H1 (cell line): ENCODE results near the gene VEPH1. TPM values are rescaled to one million over a fixed set of nuclear protein-coding genes. Genes with fewer than 3 reads are reported as not detected.

Experiments
- CHD1 ChIP-seq: IDR thresholded peaks from 2 replicates; pipeline ENCODE4 v1.6.1; 2012; ENCODE audit warnings: low read depth, low read length, improper control_type of control experiment
- HDAC2 ChIP-seq, 2 experiments: fragments of 300-600 bp in 1 of 2; sonication (generic) in 1 of 2; IDR thresholded peaks; 2 replicates each; pipeline ENCODE4 v1.6.1; 2011 to 2012; ENCODE audit warnings: low read depth in 2 of 2, low read length in 2 of 2, mild to moderate bottlenecking in 2 of 2, moderate library complexity in 2 of 2, borderline replicate concordance in 1 of 2, inconsistent platforms in 1 of 2
- SIX5 ChIP-seq: IDR thresholded peaks from 2 replicates; pipeline ENCODE4 v1.6.1; 2011; ENCODE audit warnings: mild to moderate bottlenecking, low read depth, low read length
- polyA plus RNA-seq, 7 experiments: library from polyadenylated mRNA; depleted of rRNA in 3 of 7; stranded (reverse) in 5 of 7; unstranded in 2 of 7; fragments of >200 nt in 5 of 7; fragments of 200-250 nt in 2 of 7; gene quantifications; 1 replicate in 5 of 7; 2 replicates in 1 of 7; 4 replicates in 1 of 7; pipeline versions ENCODE4 v1.2.1 to v1.2.3, GENCODE V29; 2011 to 2013; ENCODE audit warnings: missing spikeins in 2 of 7, mixed read lengths in 2 of 7
- total RNA-seq: library from RNA; stranded (reverse); fragmentation: NEBNext Ultra II Directional; extraction: Animal tissue kit (Norgen Biotek cat#: 25700); gene quantifications from 2 replicates; pipeline ENCODE4 v1.2.1, GENCODE V29; 2021
- TF ChIP-seq, protein P1 (sequence below): IDR thresholded peaks from 2 replicates; pipeline ENCODE4 v1.6.1; 2012; ENCODE audit warnings: inconsistent platforms

Gene VEPH1
- total and polyA plus RNA-seq, 2 of the 8 experiments (the other 6 are each of a cell fraction or from before 2014, with no cell fraction given): 12.0 to 18.3 TPM

DNA sequence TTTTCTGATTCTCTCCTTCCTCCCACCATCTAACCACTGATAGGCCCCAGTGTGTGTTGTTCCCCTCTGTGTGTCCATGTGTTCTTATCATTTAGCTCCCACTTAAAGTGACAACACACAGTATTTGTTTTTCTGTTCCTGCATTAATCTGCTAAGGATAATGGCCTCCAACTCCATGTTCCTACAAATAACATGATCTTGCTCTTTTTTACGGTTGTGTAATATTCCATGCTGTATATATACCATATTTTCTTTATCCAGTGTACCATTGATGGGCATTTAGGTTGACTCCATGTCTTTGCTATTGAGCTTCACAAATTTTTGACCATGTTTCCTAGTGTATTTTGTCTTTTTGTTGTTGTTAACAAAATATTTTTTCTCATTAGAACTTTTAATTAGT lies 30.6 kb downstream of the VEPH1 start (continued):
- no peak for TF ChIP-seq CHD1
- TF ChIP-seq, protein P1, sequence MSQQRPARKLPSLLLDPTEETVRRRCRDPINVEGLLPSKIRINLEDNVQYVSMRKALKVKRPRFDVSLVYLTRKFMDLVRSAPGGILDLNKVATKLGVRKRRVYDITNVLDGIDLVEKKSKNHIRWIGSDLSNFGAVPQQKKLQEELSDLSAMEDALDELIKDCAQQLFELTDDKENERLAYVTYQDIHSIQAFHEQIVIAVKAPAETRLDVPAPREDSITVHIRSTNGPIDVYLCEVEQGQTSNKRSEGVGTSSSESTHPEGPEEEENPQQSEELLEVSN: no peak
- TF ChIP-seq SIX5: no peak
- TF ChIP-seq HDAC2 (IDR thresholded peaks at IDR 0.05; ENCODE audit: borderline replicate concordance in 1 of 2, low read depth in 2 of 2, low read length in 2 of 2): no peak
- TF ChIP-seq, all 59 proteins: peak for 0
